B cell (primary cell): Measurements from ENCODE around the gene H2BW1. TPM values are rescaled to one million over a fixed set of nuclear protein-coding genes. Genes with fewer than 3 reads are reported as not detected.

Experiments used
- ATAC-seq: fragments of 200-7000 bp; cut with Tn5 transposase; one replicate; pipeline ENCODE4 v1.10.0; 2021; ENCODE audit warnings: low read depth, mild to moderate bottlenecking, moderate number of reproducible peaks, moderate library complexity
- CTCF ChIA-PET: fragments of 350-600 bp; sonication (Branson Sonifier 250); formaldehyde crosslinking; loops from one replicate; lab custom pipeline; 2021; ENCODE audit warnings: antibody characterized with exemption, inconsistent platforms; lab: Charles Lee
- POLR2A ChIA-PET: fragments of 350-600 bp; sonication (Branson Sonifier 250); formaldehyde crosslinking; loops from one replicate; lab custom pipeline; 2021; ENCODE audit warnings: antibody characterized with exemption; lab: Charles Lee
- DNase-seq: peaks from one replicate; pipeline ENCODE4 v3.0.0; 2013
- H2AFZ ChIP-seq: 2 replicates; pipeline ENCODE4 v1.6.1; 2012; ENCODE audit warnings: mild to moderate bottlenecking, low read depth, low read length; ENCODE audit not compliant: insufficient read depth, poor library complexity, severe bottlenecking
- H3K27ac ChIP-seq, 2 donors: 1 replicate in 1 of 2; 2 replicates in 1 of 2; pipeline ENCODE4 v1.5.1; 2012 to 2013; ENCODE audit warnings: low read length in 2 of 2, mild to moderate bottlenecking in 2 of 2, moderate library complexity in 1 of 2
- H3K27me3 ChIP-seq, 4 experiments: fragments of 200-600 bp in 1 of 4; sonication (generic) in 1 of 4; replicated peaks in 1 of 4; 1 replicate in 2 of 4; 2 replicates in 2 of 4; pipeline versions ENCODE4 v1.6.1 to v1.7.0; 2013 to 2016; ENCODE audit warnings: low read length in 3 of 4, mild to moderate bottlenecking in 2 of 4, mixed read lengths in 1 of 4, moderate library complexity in 1 of 4; ENCODE audit not compliant: insufficient read depth in 4 of 4, control insufficient read depth in 3 of 4; ENCODE audit errors: control extremely low read depth in 1 of 4
- H3K36me3 ChIP-seq, 2 experiments: replicated peaks in 1 of 2; 1 replicate in 1 of 2; 2 replicates in 1 of 2; pipeline versions ENCODE4 v1.6.1 to v1.7.1; 2013; ENCODE audit warnings: low read length in 1 of 2; ENCODE audit not compliant: insufficient read depth in 2 of 2, control insufficient read depth in 1 of 2; ENCODE audit errors: control extremely low read depth in 1 of 2, extremely low read depth in 1 of 2
- H3K4me1 ChIP-seq, 2 donors: fragments of 200-600 bp in 1 of 2; sonication (generic) in 1 of 2; 1 replicate in 1 of 2; 2 replicates in 1 of 2; pipeline versions ENCODE4 v1.5.1 to v1.6.1; 2013 to 2017; ENCODE audit warnings: low read length in 2 of 2; ENCODE audit not compliant: control insufficient read depth in 2 of 2, insufficient read depth in 2 of 2
- H3K4me2 ChIP-seq: replicated peaks from 2 replicates; pipeline ENCODE3; 2012; ENCODE audit warnings: mild to moderate bottlenecking, low read depth, low read length; ENCODE audit not compliant: poor library complexity, severe bottlenecking
- H3K4me3 ChIP-seq, 5 experiments: fragments of 200-600 bp in 1 of 5; sonication (generic) in 1 of 5; 1 replicate in 3 of 5; 2 replicates in 2 of 5; pipeline versions ENCODE4 v1.5.1 to v1.7.0; 2011 to 2016; ENCODE audit warnings: low read length in 4 of 5, mild to moderate bottlenecking in 4 of 5, low read depth in 2 of 5, control low read depth in 1 of 5, moderate library complexity in 1 of 5; ENCODE audit not compliant: insufficient read depth in 1 of 5; ENCODE audit errors: control extremely low read depth in 1 of 5, extremely low read depth in 1 of 5
- H3K79me2 ChIP-seq: fragments of 200-600 bp; sonication (generic); one replicate; pipeline ENCODE4 v1.6.0; 2016; ENCODE audit warnings: low read length; ENCODE audit not compliant: control insufficient read depth, insufficient read depth
- H3K9ac ChIP-seq: fragments of 200-600 bp; sonication (generic); 2 replicates; pipeline ENCODE4 v1.6.1; 2017; ENCODE audit warnings: mild to moderate bottlenecking, low read length, moderate library complexity
- H3K9me3 ChIP-seq, 3 donors: one replicate each; pipeline versions ENCODE4 v1.6.1 to v1.7.1; 2013; ENCODE audit warnings: low read length in 2 of 3; ENCODE audit not compliant: control insufficient read depth in 2 of 3, insufficient read depth in 1 of 3; ENCODE audit errors: control extremely low read depth in 1 of 3
- H4K20me1 ChIP-seq: 2 replicates; pipeline ENCODE4 v1.6.0; 2012; ENCODE audit warnings: mild to moderate bottlenecking, low read length; ENCODE audit not compliant: insufficient read depth, control insufficient read depth, poor library complexity, severe bottlenecking
- H3K27ac Mint-ChIP-seq: one replicate; pipeline ENCODE4 v1.8.0; 2021; ENCODE audit warnings: mixed read lengths
- H3K27me3 Mint-ChIP-seq: one replicate; pipeline ENCODE4 v1.8.0; 2021; ENCODE audit warnings: mixed read lengths
- H3K4me1 Mint-ChIP-seq: one replicate; pipeline ENCODE4 v1.8.0; 2021; ENCODE audit warnings: mixed read lengths
- H3K4me3 Mint-ChIP-seq: one replicate; pipeline ENCODE4 v1.8.0; 2021; ENCODE audit warnings: mixed read lengths
- H3K9me3 Mint-ChIP-seq: one replicate; pipeline ENCODE4 v1.8.0; 2022; ENCODE audit warnings: mixed read lengths; ENCODE audit not compliant: insufficient read depth
- CTCF ChIP-seq: fragments of 200-600 bp; IDR thresholded peaks from one replicate; pipeline ENCODE4 v1.8.0; 2022; ENCODE audit warnings: antibody characterized with exemption, mild to moderate bottlenecking
- EZH2 ChIP-seq: IDR thresholded peaks from 2 replicates; pipeline ENCODE4 v1.6.1; 2012; ENCODE audit warnings: borderline replicate concordance, low read depth, mild to moderate bottlenecking, moderate library complexity, low read length; ENCODE audit not compliant: insufficient read depth, poor library complexity, severe bottlenecking
- WGBS: methylation state at CpG from one replicate; pipeline ENCODE4 v1.1.5; 2013; ENCODE audit warnings: missing lambda C conversion rate; ENCODE audit not compliant: insufficient coverage; 5-methylcytosine and 5-hydroxymethylcytosine counted together
- intact Hi-C: fragments of 100-400 bp; cut with micrococcal nuclease; formaldehyde crosslinking; loops from one replicate; pipeline ENCODE4 v1.10.0; 2022
- polyA plus RNA-seq: library from polyadenylated mRNA; depleted of rRNA; stranded (reverse); fragments of >200 nt; gene quantifications from 2 replicates; pipeline ENCODE4 v1.2.3, GENCODE V29; 2012
- total RNA-seq, 2 donors: library from RNA; stranded (reverse); fragments of 120-200 nt in 1 of 2; gene quantifications; 1 replicate in 1 of 2; 2 replicates in 1 of 2; pipeline versions ENCODE4 v1.2.3 to v1.2.4, GENCODE V29; 2013 to 2022

Gene H2BW1
- total and polyA plus RNA-seq, 2 donors (not counting 1 experiment from before 2014, with no cell fraction given): not detected

- Histone ChIP-seq H3K36me3 (no peaks in the 10 kb centered on the region), H3K4me2 (no peak overlapping the region), H3K9ac (no peak overlapping the region), H3K79me2 (no peaks in the 10 kb centered on the region), H2AFZ (no peak overlapping the region), H3K4me3 (no peak overlapping the region), H3K9me3 (no peaks in the 10 kb centered on the region), H3K4me1 (no peaks in the 10 kb centered on the region), H4K20me1 (no peaks in the 10 kb centered on the region), H3K27ac (no peak overlapping the region), H3K27me3 (no peaks in the 10 kb centered on the region)
- ATAC-seq (no peak), DNase-seq (no peak)
- Mint-ChIP-seq H3K4me1 (no peaks in the 10 kb centered on the region), H3K27me3 (peaks cover 18% of the 10 kb centered on the region), H3K27ac (no peak overlapping the region), H3K9me3 (no peaks in the 10 kb centered on the region), H3K4me3 (no peak overlapping the region)
- TF ChIP-seq EZH2 (no peak), CTCF (no peak)
- intact Hi-C loops: no loop called here
- ChIA-PET CTCF (no interaction called here), POLR2A (no interaction called here)
- WGBS: no CpG with 5 or more reads among the region's 4 CpGs
These were observed 27.5 kb upstream of the H2BW1 start for GRCh38 chrX:104041003-104041402.

DNA sequence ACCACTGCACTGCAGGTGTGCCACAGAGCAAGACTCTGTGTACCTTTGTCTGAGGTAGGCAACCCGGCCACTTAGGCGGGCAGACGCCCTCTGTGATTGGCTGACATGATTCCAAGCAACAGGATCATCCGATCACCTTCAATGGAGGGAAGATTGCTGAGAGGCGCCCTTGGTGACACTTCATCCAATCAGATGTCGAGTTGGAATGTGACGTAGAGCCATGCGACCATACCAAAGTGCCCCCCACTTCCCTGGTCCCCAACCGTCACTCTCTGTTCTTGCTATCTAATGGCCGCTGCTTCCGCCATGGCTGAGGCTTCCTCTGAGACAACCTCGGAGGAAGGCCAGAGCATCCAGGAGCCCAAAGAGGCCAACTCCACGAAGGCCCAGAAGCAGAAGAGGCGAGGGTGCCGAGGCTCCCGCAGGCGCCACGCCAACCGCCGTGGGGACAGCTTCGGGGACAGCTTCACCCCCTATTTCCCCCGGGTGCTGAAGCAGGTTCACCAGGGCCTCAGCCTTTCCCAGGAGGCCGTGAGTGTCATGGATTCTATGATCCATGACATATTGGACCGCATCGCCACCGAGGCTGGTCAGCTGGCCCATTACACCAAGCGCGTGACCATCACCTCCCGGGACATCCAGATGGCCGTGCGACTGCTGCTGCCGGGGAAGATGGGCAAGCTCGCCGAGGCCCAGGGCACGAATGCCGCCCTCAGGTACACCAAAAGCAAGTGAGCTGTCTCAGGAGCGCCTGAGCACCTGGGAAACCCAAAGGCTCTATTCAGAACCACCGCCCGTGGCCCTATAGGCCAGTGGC lies 26.4 kb upstream of the H2BW1 start, which contains the start of gene H2BW2:
TSS of gene H2BW2 (plus strand) at position 268 of the 817 bp plus-strand sequence. CDS start at position 307, 39 bp downstream.
- Mint-ChIP-seq H3K27ac (no peak within 1 kb of the TSS), H3K4me3 (no peak within 1 kb of the TSS), H3K4me1 (no peaks in the 10 kb centered on the region), H3K27me3 (peaks cover 21% of the 10 kb centered on the region), H3K9me3 (no peaks in the 10 kb centered on the region)
- DNase-seq (no peak), ATAC-seq (no peak)
- CTCF ChIA-PET: no interaction called here
- intact Hi-C loops: no loop called here
- WGBS: 95% methylated on average over 24 of the region's 39 CpGs
- Histone ChIP-seq H3K4me3 (no peak within 1 kb of the TSS), H3K27ac (no peak within 1 kb of the TSS), H4K20me1 (no peaks in the 10 kb centered on the region), H2AFZ (no peak within 1 kb of the TSS), H3K9ac (no peak within 1 kb of the TSS), H3K9me3 (no peaks in the 10 kb centered on the region), H3K4me1 (no peaks in the 10 kb centered on the region), H3K36me3 (no peaks in the 10 kb centered on the region), H3K79me2 (no peaks in the 10 kb centered on the region), H3K4me2 (no peak within 1 kb of the TSS), H3K27me3 (no peaks in the 10 kb centered on the region)
- POLR2A ChIA-PET: no interaction called here
- TF ChIP-seq EZH2: no peak
- no peak for TF ChIP-seq CTCF
